NCI-H748 (cell line): Measurements from ENCODE around the gene TAP1.

Source experiments
- DNase-seq: peaks from one replicate; lab custom pipeline; 2025; ENCODE audit not compliant: unreplicated experiment; lab: John Stamatoyannopoulos, UW

Gene TAP1

DNA sequence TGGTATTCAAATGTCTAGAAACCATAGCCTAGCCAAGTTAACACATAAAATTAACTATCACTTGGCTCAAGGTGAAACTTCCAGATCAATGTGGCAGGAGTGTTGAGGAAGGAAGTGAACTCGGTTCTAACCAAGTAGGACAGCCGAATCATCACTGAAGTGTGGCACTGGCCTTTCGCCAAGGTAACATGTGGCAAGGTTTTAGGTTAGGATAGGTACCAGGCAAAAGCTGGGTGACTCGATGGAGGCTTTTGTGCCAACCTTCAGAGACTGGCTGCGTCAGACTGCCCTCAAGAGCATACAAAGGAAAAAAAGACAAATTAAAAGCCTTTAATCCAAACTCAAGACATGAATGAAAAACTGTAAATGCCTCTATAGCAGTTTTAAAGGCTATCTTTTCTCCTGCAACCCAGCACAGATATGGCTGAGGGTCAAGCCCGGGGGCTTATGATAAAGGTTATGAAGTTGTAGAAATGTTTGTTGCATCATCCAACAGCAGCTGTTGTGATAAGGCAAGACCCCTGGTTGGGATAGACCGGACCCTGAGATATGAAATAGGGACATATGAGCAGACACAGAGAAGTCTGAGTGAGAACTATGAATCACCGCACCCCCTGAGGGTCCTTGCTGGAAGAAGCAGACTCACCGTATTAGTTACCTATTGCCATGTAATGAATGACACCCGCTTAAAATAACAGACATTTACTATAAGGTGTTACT lies 12.4 kb upstream of the TAP1 start:
- DNase-seq, result no peak

DNA sequence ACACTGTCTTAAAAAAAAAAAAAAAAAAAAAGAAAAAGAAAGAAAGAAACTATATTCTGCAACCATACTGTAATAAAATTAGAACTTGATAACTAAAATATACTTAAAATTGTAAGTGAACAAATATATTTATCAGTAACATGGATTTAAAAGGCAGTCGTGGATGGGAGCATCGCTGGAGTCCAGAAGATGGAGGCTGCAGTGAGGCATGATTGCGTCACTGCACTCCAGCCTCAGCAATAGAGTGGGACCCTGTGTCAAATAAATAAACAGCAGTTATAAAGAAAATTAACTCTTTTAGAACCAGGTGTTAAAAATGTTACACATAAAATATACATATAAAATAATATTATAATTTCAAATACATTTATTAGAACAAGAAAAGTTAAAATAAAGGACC lies 9.2 kb upstream of the TAP1 start:
- no peak for DNase-seq

- DNase-seq, result no peak
These were observed 7.2 kb upstream of the TAP1 start for GRCh38 chr6:32860674-32861073.

GRCh38 chr6:32858194-32858593 lies 4.7 kb upstream of the TAP1 start:
- DNase-seq, result no peak

DNA sequence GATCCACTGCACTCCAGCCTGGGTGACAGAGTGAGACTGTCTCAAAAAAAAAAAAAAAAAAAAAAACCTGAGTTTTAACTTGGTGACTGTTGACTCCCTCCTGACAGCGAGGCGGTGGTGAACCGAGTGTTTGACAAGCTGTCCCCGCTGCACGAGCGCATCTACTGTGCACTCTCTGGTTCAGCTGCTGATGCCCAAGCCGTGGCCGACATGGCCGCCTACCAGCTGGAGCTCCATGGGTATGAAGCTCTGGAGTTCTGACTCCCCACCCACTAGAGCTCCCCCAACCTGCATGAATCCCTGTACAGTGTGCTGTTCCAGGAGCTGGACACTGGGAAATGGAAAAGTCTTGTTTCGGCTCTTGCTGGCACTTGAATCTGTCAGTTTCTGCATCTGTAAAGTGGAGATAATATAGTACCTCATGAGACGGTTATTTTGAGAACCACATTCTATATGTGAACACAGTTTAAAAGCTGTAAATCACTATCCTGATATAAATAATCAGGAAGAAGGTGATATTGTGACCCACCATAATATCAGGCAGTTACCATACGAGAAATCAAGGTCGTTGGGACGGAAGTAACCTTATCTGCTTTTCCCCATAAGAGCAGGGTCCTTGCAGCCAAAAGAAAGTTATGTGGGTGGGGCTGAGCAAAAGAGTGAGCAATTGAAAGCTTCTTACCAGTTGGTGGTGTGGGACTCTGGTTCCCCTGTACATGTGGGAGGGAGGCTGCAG lies 3.8 kb upstream of the TAP1 start:
- no peak for DNase-seq

DNA sequence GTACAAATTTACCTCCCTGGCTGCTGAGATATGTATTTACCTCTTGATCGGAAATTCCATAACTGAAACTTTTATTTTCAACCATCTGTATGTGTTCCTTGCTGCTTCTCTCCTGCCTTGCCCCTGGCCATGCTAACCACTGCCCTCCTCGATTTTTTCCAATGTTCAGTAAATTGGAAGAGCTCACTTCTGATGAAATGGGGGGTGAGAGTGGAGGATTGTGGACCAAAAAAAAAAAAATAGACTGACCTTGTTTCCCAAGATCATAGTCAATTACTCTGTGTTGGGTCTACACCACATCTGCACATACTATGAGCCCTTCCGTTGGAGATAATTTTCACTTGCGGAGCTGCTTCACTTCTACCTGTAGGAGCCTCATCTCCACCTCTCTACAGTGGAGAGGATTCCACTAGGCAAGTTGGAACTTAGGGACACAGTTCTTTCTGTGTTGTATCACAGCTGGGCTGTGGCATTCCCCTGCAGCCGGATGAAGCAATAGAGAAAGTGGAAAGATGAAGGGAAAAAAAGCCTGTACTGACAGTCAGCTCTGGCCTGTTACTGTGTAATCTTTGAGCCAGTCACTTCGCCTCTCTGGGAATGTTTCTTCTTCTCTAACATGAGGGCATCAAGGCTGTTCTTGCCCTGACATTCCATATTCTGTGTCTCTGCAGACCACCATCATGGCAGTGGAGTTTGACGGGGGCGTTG lies 2.1 kb upstream of the TAP1 start:
- DNase-seq, result no peak

DNA sequence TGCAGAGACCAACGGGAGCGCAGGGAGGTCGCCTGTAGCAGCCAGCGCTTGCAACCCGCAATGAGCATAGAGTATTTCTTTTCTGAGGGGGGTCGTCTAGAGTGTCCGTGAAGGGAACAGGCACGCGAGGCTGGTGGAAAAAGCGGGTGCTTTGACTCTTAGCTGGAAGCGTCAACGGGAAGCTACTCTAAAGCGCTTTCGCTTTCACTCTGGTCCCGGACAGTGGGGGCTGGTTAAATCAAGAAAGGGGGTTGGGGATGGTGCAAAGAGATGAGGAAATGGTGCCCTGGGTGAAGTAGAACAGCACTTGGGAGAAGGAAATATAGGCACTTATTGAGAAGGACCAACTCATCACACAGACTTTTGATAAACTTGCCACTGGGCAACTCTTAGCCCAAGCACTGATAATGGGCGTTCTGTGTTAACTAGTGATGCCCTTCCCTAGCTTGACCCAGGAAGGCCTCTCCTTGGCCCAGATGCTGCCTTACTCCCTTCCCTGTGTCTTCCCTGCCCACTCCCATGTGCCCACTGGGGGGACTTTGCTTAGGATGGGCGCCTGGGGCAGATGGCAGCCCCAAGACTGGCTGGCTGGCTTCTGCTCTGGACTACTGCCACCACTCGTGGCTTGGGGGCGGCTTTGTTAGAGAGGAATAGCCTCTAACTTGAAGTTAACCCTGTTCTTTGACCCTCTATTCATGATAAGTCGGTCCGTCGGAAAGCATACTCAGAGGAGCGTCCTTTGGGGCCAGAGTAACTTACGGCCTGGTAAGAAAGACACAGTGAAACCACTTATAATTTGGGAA lies 1.1 kb upstream of the TAP1 start:
- DNase-seq, result no peak

DNA sequence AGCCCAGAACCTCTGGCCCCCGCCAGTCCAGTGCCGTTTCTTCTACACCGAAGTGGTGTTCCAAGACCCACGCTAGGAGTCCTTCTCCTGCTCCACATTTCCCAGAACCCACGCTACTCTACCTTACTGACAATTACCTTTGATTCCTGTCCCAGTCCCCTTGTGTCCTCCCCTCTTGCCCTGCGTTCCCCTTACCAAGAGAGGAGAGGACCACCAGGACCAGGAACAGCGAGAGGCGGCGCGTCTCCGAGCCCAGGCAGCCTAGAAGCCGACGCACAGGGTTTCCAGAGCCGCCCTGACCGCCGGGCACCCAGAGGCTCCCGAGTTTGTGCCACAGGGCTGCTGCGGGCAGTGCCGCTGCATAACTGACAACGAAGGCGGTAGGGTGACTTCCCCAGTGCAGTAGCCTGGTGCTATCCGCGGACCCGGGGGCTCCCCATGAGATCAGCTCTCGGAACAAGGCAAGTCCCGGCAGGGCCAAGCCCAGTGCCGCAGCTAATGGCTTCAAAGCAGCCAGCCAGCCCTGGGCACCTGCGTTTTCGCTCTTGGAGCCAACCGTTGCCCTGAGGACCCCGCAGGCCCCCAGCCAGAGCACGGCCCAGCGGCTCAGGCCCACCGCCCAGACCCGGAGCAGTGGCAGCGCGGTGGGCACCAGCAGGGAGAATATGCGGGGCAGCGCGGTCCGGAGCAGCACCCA lies 512 bp downstream of the TAP1 start:
- peak; percentile 62 for DNase-seq

GRCh38 chr6:32852018-32852843 lies 1.3 kb downstream of the TAP1 start:
- DNase-seq, result no peak

DNA sequence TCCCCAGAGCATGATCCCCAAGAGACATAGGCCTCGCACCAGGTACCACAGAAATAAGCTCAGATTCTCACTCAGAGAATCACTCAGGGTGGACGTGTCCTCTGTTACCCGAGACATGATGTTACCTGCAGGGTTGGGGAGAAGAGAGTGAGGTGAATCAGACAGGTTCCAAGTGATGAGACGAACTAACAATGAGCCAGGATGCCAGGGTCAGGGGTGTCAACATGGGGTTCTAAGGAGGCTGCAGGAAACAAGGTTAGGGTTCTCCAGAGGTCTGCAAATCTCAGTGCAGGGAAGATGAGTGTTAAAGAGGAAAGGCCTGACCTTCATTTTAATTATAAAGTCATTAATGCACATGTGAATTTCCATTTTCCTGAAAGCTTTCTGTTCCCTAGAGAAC lies 2.5 kb downstream of the TAP1 start:
- DNase-seq, result no peak

DNA sequence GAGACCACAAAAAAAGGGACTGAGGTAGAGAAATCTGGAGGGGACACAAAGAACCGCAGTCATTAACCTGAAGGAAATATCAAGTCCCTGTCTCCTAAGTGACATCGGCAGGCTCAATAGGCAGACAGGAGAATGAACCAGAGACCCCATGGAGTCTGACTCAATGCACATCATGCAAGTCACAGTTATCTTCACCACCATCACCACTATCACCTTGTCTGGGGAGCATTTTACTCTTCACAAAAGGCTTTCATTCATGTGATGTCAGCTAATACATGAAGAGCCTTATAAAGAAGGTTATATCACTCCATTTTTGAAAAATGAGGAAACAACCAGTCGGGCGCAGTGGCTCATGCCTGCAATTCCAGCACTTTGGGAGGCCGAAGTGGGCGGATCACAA lies 4.4 kb downstream of the TAP1 start:
- no peak for DNase-seq

- DNase-seq, result no peak
These were observed 5.7 kb downstream of the TAP1 start for GRCh38 chr6:32847795-32848194.

- no peak for DNase-seq
These were observed 6.5 kb downstream of the TAP1 start for GRCh38 chr6:32847004-32847403.

- no peak for DNase-seq
These were observed 8.1 kb downstream of the TAP1 start for GRCh38 chr6:32845384-32845884.

DNA sequence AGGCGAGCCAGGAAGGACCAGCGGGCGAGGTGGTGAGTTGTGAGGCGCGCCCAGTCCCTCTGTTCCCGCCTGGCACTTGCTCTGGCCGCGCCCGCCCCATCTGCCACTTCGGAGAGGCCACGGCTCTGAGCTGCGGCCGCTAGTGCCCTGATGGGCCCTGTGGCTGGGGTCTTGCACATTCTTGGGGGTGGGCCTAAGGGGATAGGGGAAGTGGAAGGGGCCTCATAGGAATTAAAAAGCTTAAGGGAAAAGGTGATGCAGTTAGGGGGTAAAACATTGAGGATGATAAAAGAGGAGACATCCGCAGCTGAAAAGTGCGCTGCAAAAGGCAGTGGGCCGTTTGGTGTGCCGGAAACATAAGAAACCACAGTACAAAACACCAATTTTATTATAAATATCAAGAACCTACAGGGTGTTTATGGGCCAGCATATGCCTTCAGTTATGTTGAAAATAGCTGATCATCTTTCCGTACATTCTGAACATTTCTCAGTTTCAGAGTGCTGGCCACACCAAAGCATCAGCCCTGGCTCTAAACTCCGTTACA lies 8.6 kb downstream of the TAP1 start:
- DNase-seq, result no peak

- DNase-seq, result peak; percentile 99
These were observed 9.3 kb downstream of the TAP1 start, which contains the start of gene PSMB8 for GRCh38 chr6:32843979-32844838. PSMB8 (minus strand) TSS chr6:32844047; CDS start chr6:32843996, 51 bp downstream.

DNA sequence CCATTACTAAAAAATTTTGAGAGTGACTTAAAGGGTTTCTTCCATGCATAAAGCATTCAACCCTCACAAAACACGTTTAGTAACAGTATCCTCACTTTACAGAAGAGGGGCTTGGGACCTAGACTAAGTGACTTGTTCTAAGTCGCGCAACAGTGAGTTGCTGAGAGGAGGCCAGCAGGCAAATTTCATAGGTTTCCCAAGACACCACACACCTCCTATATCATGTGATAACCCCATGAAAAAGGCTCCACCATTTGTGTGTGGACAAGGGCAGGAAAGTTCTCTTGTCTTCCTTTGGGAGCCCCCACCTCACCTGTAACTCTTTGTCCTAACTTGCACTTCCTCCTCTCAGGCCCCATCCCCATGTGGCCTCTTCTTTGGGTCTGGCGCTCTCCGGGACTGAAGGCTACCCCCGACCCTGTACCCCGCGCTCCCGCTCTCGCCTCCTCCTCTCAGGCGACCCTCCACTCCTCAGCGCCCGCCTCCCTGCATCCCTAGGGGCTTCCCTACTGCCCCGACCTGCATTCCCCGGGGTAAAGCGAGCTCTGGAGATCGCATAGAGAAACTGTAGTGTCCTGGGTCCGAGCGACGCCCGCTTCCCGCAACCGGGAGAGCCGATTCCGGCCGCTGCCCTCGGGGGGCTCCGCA lies 10.0 kb downstream of the TAP1 start:
- peak; percentile 41 for DNase-seq

DNA sequence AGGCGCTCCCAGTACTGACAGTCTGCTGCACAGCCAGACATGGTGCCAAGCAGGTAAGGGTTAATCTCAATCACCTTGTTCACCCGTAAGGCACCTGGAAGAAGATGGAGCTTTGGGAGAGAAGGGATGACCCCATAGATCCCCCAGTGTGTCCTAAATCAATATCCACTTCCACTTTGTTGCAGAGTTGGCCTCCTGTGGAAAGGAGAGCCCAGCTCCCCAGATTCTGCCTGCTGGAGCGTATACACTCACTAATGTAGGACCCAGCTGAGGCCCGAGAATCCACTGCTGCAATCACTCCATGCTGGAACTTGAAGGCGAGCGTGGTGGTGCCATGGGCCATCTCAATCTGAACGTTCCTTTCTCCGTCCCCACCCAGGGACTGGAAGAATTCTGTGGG lies 10.8 kb downstream of the TAP1 start:
- DNase-seq, result no peak
